Right kidney (tissue), 1 donor: ENCODE measurements around the gene C21orf58.

ENCODE experiments used
- DNase-seq: peaks from one replicate; pipeline ENCODE4 v3.0.0-alpha.2; 2016

Gene C21orf58

GRCh38 chr21:46295177-46295770 lies 28.4 kb downstream of the C21orf58 start:
- DNase-seq = no peak

GRCh38 chr21:46294647-46295176 lies 29.0 kb downstream of the C21orf58 start:
- no peak for DNase-seq

- no peak for DNase-seq
These were observed 32.1 kb downstream of the C21orf58 start for GRCh38 chr21:46291561-46291960.

- no peak for DNase-seq
These were observed 34.0 kb downstream of the C21orf58 start for GRCh38 chr21:46289655-46290179.

GRCh38 chr21:46287541-46287940 lies 36.1 kb downstream of the C21orf58 start:
- DNase-seq = no peak

GRCh38 chr21:46286648-46287002 lies 37.0 kb downstream of the C21orf58 start:
- DNase-seq = no peak

- DNase-seq = peak; percentile 95
These were observed 37.7 kb downstream of the C21orf58 start, which contains the start of gene YBEY for GRCh38 chr21:46285761-46286647. Gene YBEY (plus strand): TSS chr21:46286342. CDS start chr21:46286914, 572 bp downstream.

GRCh38 chr21:46285206-46285661 lies 38.4 kb downstream of the C21orf58 start, which contains the start of gene MCM3AP:
Gene MCM3AP (minus strand): TSS chr21:46285611. CDS start chr21:46285286, 325 bp downstream.
- DNase-seq = no peak

GRCh38 chr21:46284733-46285132 lies 38.9 kb downstream of the C21orf58 start:
- DNase-seq = no peak

- no peak for DNase-seq
These were observed 39.5 kb downstream of the C21orf58 start for GRCh38 chr21:46284077-46284644.

- DNase-seq = no peak
These were observed 48.8 kb downstream of the C21orf58 start for GRCh38 chr21:46274797-46275390.

- DNase-seq = no peak
These were observed 50.3 kb downstream of the C21orf58 start for GRCh38 chr21:46273341-46273740.

- no peak for DNase-seq
These were observed 54.2 kb downstream of the C21orf58 start for GRCh38 chr21:46269466-46269865.

GRCh38 chr21:46268371-46268770 lies 55.3 kb downstream of the C21orf58 start:
- no peak for DNase-seq

- no peak for DNase-seq
These were observed 56.7 kb downstream of the C21orf58 start for GRCh38 chr21:46266946-46267345.

- DNase-seq = no peak
These were observed 57.7 kb downstream of the C21orf58 start for GRCh38 chr21:46265736-46266525.

GRCh38 chr21:46264690-46265144 lies 59.0 kb downstream of the C21orf58 start:
- no peak for DNase-seq

GRCh38 chr21:46264046-46264689 lies 59.5 kb downstream of the C21orf58 start:
- DNase-seq = no peak

GRCh38 chr21:46256501-46256994 lies 67.1 kb downstream of the C21orf58 start:
- DNase-seq = no peak

GRCh38 chr21:46255758-46256337 lies 67.8 kb downstream of the C21orf58 start:
- no peak for DNase-seq
